Progenitor cell of endocrine pancreas (in vitro differentiated cells): Measurements from ENCODE around the gene ZNRF3. TPM values are rescaled to one million over a fixed set of nuclear protein-coding genes. Genes with fewer than 3 reads are reported as not detected.

Source experiments
- DNase-seq: peaks from one replicate; pipeline ENCODE4 v3.0.0; 2021; ENCODE audit warnings: low spot score; ENCODE audit not compliant: unreplicated experiment
- H3K27ac Mint-ChIP-seq: 2 replicates; pipeline ENCODE4 v1.8.0; 2021; ENCODE audit warnings: mild to moderate bottlenecking, moderate library complexity, mixed read lengths
- H3K27me3 Mint-ChIP-seq: 2 replicates; pipeline ENCODE4 v1.8.0; 2021; ENCODE audit warnings: mixed read lengths
- H3K36me3 Mint-ChIP-seq: 2 replicates; pipeline ENCODE4 v1.8.0; 2022; ENCODE audit warnings: mixed read lengths; ENCODE audit not compliant: insufficient read depth
- H3K4me1 Mint-ChIP-seq: 2 replicates; pipeline ENCODE4 v1.8.0; 2021; ENCODE audit warnings: low read depth, mixed read lengths
- H3K4me3 Mint-ChIP-seq: 2 replicates; pipeline ENCODE4 v1.8.0; 2021; ENCODE audit warnings: low read depth, mild to moderate bottlenecking, moderate library complexity, mixed read lengths
- H3K9me3 Mint-ChIP-seq: 2 replicates; pipeline ENCODE4 v1.8.0; 2021; ENCODE audit warnings: low read depth, mixed read lengths
- total RNA-seq: library from RNA; stranded (reverse); gene quantifications from 2 replicates; pipeline ENCODE4 v1.2.1, GENCODE V29; 2021
- TF ChIP-seq, protein P1 (sequence below): fragments of 200-600 bp; sonication (generic); IDR thresholded peaks from one replicate; pipeline ENCODE4 v1.5.0; 2021; ENCODE audit warnings: antibody characterized with exemption, mild to moderate bottlenecking; ENCODE audit not compliant: unreplicated experiment

The ZNRF3 gene
- total RNA-seq, 1 donor from 2014 or later = 7.5 TPM

GRCh38 chr22:29026579-29026978, 143.2 kb downstream of the ZNRF3 start:
- Mint-ChIP-seq H3K9me3 (no peaks in the 10 kb centered on the region), H3K27ac (no peak overlapping the region), H3K36me3 (no peaks in the 10 kb centered on the region), H3K4me1 (peaks cover 44% of the 10 kb centered on the region), H3K4me3 (no peak overlapping the region), H3K27me3 (peaks cover 2% of the 10 kb centered on the region)
- no peak for DNase-seq
- TF ChIP-seq, protein P1, sequence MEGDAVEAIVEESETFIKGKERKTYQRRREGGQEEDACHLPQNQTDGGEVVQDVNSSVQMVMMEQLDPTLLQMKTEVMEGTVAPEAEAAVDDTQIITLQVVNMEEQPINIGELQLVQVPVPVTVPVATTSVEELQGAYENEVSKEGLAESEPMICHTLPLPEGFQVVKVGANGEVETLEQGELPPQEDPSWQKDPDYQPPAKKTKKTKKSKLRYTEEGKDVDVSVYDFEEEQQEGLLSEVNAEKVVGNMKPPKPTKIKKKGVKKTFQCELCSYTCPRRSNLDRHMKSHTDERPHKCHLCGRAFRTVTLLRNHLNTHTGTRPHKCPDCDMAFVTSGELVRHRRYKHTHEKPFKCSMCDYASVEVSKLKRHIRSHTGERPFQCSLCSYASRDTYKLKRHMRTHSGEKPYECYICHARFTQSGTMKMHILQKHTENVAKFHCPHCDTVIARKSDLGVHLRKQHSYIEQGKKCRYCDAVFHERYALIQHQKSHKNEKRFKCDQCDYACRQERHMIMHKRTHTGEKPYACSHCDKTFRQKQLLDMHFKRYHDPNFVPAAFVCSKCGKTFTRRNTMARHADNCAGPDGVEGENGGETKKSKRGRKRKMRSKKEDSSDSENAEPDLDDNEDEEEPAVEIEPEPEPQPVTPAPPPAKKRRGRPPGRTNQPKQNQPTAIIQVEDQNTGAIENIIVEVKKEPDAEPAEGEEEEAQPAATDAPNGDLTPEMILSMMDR = no peak

DNA sequence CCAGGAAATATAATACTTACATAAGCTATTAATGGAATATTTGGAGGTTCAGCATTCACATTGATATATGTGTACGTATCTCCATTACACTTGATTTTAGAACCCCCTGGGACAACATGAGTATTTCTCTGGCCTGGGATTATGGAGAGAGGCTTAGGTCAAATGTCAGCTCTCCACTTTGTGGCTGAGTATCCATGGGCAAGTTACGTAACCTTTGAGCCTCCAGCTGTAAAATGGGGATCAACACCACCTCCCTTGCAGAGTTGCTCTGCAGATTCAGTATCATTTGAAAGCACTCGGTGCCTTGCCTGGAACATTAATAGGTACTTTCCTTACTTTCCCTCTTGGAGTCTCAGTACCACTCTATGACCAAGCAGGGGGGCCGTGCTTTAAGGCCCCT, 145.1 kb downstream of the ZNRF3 start:
- Mint-ChIP-seq H3K4me1 (peaks cover 29% of the 10 kb centered on the region), H3K27ac (no peak overlapping the region), H3K36me3 (no peaks in the 10 kb centered on the region), H3K27me3 (peaks cover 5% of the 10 kb centered on the region), H3K9me3 (no peaks in the 10 kb centered on the region), H3K4me3 (no peak overlapping the region)
- no peak for DNase-seq
- TF ChIP-seq, protein P1 = no peak

GRCh38 chr22:29029202-29030000, 146.0 kb downstream of the ZNRF3 start:
- H3K4me3 Mint-ChIP-seq = peak overlapping the region; percentile 78
- no peak for DNase-seq
- peaks cover 20% of the 10 kb centered on the region for H3K4me1 Mint-ChIP-seq
- H3K27me3 Mint-ChIP-seq = peaks cover 6% of the 10 kb centered on the region
- H3K27ac Mint-ChIP-seq = no peak overlapping the region
- TF ChIP-seq, protein P1 = no peak
- H3K9me3 Mint-ChIP-seq = no peaks in the 10 kb centered on the region
- no peaks in the 10 kb centered on the region for H3K36me3 Mint-ChIP-seq

GRCh38 chr22:29030016-29030617, 146.7 kb downstream of the ZNRF3 start:
- Mint-ChIP-seq H3K27me3 (peaks cover 6% of the 10 kb centered on the region), H3K27ac (peak overlapping the region; percentile 77), H3K36me3 (no peaks in the 10 kb centered on the region), H3K9me3 (no peaks in the 10 kb centered on the region), H3K4me1 (peaks cover 20% of the 10 kb centered on the region), H3K4me3 (peak overlapping the region; percentile 78)
- DNase-seq = no peak
- TF ChIP-seq, protein P1 = no peak

- DNase-seq = peak; percentile 39
- H3K36me3 Mint-ChIP-seq = no peaks in the 10 kb centered on the region
- TF ChIP-seq, protein P1 = no peak
- H3K27ac Mint-ChIP-seq = peak overlapping the region; percentile 97
- no peaks in the 10 kb centered on the region for H3K9me3 Mint-ChIP-seq
- H3K4me1 Mint-ChIP-seq = peaks cover 19% of the 10 kb centered on the region
- peaks cover 6% of the 10 kb centered on the region for H3K27me3 Mint-ChIP-seq
- H3K4me3 Mint-ChIP-seq = peak overlapping the region; percentile 78
These were observed 147.3 kb downstream of the ZNRF3 start for GRCh38 chr22:29030618-29031226.
